ENCODE results near the gene RAB9A.

GRCh38 chrX:13741695-13742094, 52.8 kb downstream of the RAB9A start:
- no peak for TF ChIP-seq CTCF (IDR thresholded peaks at IDR 0.05)
- TF ChIP-seq, protein P1, sequence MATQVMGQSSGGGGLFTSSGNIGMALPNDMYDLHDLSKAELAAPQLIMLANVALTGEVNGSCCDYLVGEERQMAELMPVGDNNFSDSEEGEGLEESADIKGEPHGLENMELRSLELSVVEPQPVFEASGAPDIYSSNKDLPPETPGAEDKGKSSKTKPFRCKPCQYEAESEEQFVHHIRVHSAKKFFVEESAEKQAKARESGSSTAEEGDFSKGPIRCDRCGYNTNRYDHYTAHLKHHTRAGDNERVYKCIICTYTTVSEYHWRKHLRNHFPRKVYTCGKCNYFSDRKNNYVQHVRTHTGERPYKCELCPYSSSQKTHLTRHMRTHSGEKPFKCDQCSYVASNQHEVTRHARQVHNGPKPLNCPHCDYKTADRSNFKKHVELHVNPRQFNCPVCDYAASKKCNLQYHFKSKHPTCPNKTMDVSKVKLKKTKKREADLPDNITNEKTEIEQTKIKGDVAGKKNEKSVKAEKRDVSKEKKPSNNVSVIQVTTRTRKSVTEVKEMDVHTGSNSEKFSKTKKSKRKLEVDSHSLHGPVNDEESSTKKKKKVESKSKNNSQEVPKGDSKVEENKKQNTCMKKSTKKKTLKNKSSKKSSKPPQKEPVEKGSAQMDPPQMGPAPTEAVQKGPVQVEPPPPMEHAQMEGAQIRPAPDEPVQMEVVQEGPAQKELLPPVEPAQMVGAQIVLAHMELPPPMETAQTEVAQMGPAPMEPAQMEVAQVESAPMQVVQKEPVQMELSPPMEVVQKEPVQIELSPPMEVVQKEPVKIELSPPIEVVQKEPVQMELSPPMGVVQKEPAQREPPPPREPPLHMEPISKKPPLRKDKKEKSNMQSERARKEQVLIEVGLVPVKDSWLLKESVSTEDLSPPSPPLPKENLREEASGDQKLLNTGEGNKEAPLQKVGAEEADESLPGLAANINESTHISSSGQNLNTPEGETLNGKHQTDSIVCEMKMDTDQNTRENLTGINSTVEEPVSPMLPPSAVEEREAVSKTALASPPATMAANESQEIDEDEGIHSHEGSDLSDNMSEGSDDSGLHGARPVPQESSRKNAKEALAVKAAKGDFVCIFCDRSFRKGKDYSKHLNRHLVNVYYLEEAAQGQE (IDR thresholded peaks at IDR 0.05; ENCODE audit: low read depth, low read length): no peak
- TF ChIP-seq GATA2 (CRISPR knock-in tag; IDR thresholded peaks at IDR 0.05): no peak
- TF ChIP-seq, protein P2, sequence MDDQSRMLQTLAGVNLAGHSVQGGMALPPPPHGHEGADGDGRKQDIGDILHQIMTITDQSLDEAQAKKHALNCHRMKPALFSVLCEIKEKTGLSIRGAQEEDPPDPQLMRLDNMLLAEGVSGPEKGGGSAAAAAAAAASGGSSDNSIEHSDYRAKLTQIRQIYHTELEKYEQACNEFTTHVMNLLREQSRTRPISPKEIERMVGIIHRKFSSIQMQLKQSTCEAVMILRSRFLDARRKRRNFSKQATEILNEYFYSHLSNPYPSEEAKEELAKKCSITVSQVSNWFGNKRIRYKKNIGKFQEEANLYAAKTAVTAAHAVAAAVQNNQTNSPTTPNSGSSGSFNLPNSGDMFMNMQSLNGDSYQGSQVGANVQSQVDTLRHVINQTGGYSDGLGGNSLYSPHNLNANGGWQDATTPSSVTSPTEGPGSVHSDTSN (IDR thresholded peaks at IDR 0.05): no peak
- no peak for TF ChIP-seq USF2 (IDR thresholded peaks at IDR 0.05; ENCODE audit: borderline replicate concordance, low read depth, low read length)
- no peak for TF ChIP-seq MEF2A (IDR thresholded peaks at IDR 0.05; ENCODE audit: borderline replicate concordance, low read depth)
- TF ChIP-seq, protein P3, sequence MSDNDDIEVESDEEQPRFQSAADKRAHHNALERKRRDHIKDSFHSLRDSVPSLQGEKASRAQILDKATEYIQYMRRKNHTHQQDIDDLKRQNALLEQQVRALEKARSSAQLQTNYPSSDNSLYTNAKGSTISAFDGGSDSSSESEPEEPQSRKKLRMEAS (IDR thresholded peaks at IDR 0.05; ENCODE audit: low read depth): no peak
- TF ChIP-seq EZH2phosphoT487 (IDR thresholded peaks at IDR 0.05; ENCODE audit: borderline replicate concordance, low read depth): no peak
- TF ChIP-seq YY1 (IDR thresholded peaks at IDR 0.05; ENCODE audit: low read depth): no peak
- TF ChIP-seq SIN3A (IDR thresholded peaks at IDR 0.05; ENCODE audit: borderline replicate concordance, low read depth, low read length): no peak
- no peak for TF ChIP-seq TAF1 (IDR thresholded peaks at IDR 0.05; ENCODE audit: borderline replicate concordance, low read depth, low read length)
- no peak for TF ChIP-seq RFX5 (IDR thresholded peaks at IDR 0.05; ENCODE audit: low read length)
- TF ChIP-seq, protein P4, sequence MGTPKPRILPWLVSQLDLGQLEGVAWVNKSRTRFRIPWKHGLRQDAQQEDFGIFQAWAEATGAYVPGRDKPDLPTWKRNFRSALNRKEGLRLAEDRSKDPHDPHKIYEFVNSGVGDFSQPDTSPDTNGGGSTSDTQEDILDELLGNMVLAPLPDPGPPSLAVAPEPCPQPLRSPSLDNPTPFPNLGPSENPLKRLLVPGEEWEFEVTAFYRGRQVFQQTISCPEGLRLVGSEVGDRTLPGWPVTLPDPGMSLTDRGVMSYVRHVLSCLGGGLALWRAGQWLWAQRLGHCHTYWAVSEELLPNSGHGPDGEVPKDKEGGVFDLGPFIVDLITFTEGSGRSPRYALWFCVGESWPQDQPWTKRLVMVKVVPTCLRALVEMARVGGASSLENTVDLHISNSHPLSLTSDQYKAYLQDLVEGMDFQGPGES (IDR thresholded peaks at IDR 0.05; ENCODE audit: low read depth, low read length): no peak
- TF ChIP-seq TEAD4 (IDR thresholded peaks at IDR 0.05; ENCODE audit: borderline replicate concordance, insufficient read depth): no peak

All from SK-N-SH (cell line).